Astrocyte (in vitro differentiated cells and primary cell): ENCODE results near the gene NPC2.

Experiments
- EZH2 ChIP-seq: IDR thresholded peaks from 2 replicates; pipeline ENCODE4 v1.6.1; 2012; ENCODE audit warnings: mild to moderate bottlenecking, low read length, inconsistent platforms; ENCODE audit not compliant: insufficient read depth
- TF ChIP-seq, protein P1 (sequence below): IDR thresholded peaks from 2 replicates; pipeline ENCODE4 v1.5.1; 2011; ENCODE audit warnings: low read depth, mild to moderate bottlenecking, inconsistent platforms, low read length, moderate library complexity; ENCODE audit not compliant: insufficient read depth

GRCh38 chr14:74533576-74533975 lies 40.5 kb upstream of the NPC2 start:
- TF ChIP-seq, protein P1, sequence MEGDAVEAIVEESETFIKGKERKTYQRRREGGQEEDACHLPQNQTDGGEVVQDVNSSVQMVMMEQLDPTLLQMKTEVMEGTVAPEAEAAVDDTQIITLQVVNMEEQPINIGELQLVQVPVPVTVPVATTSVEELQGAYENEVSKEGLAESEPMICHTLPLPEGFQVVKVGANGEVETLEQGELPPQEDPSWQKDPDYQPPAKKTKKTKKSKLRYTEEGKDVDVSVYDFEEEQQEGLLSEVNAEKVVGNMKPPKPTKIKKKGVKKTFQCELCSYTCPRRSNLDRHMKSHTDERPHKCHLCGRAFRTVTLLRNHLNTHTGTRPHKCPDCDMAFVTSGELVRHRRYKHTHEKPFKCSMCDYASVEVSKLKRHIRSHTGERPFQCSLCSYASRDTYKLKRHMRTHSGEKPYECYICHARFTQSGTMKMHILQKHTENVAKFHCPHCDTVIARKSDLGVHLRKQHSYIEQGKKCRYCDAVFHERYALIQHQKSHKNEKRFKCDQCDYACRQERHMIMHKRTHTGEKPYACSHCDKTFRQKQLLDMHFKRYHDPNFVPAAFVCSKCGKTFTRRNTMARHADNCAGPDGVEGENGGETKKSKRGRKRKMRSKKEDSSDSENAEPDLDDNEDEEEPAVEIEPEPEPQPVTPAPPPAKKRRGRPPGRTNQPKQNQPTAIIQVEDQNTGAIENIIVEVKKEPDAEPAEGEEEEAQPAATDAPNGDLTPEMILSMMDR, result no peak
- TF ChIP-seq EZH2, result no peak
